Loucy (cell line): ENCODE data around the gene PIGR.

Source experiments
- H2AFZ ChIP-seq: fragments of 200-600 bp; sonication (generic); 2 replicates; pipeline ENCODE4 v1.6.0; 2016; ENCODE audit warnings: antibody characterized with exemption, mild to moderate bottlenecking, low read length, moderate library complexity
- H3F3A ChIP-seq: fragments of 200-600 bp; 2 replicates; pipeline ENCODE4 v1.6.0; 2016; ENCODE audit warnings: antibody characterized with exemption, low read depth, mild to moderate bottlenecking
- H3K27me3 ChIP-seq: fragments of 200-600 bp; sonication (generic); 2 replicates; pipeline ENCODE4 v1.6.1; 2014; ENCODE audit warnings: low read length, mild to moderate bottlenecking; ENCODE audit not compliant: insufficient read depth, poor library complexity, severe bottlenecking
- H3K36me3 ChIP-seq: fragments of 200-600 bp; sonication (generic); 2 replicates; pipeline ENCODE4 v1.6.1; 2016; ENCODE audit warnings: low read length; ENCODE audit not compliant: insufficient read depth
- H3K4me1 ChIP-seq: fragments of 200-600 bp; sonication (generic); 2 replicates; pipeline ENCODE4 v1.5.1; 2014; ENCODE audit warnings: low read length, mild to moderate bottlenecking; ENCODE audit not compliant: insufficient read depth, poor library complexity, severe bottlenecking
- H3K4me2 ChIP-seq: fragments of 200-600 bp; sonication (generic); 2 replicates; pipeline ENCODE4 v1.6.0; 2014; ENCODE audit warnings: antibody characterized with exemption, low read length, low read depth, mild to moderate bottlenecking; ENCODE audit not compliant: poor library complexity, severe bottlenecking
- H3K4me3 ChIP-seq: fragments of 200-600 bp; sonication (generic); 2 replicates; pipeline ENCODE4 v1.5.1; 2014; ENCODE audit warnings: low read length, mild to moderate bottlenecking, mixed read lengths; ENCODE audit not compliant: poor library complexity, severe bottlenecking
- H3K79me2 ChIP-seq: fragments of 200-600 bp; sonication (generic); 2 replicates; pipeline ENCODE4 v1.6.1; 2014; ENCODE audit warnings: low read length; ENCODE audit not compliant: insufficient read depth
- H3K9ac ChIP-seq: fragments of 200-600 bp; sonication (generic); 2 replicates; pipeline ENCODE4 v1.6.0; 2014; ENCODE audit warnings: mild to moderate bottlenecking, low read depth, low read length, moderate library complexity; ENCODE audit not compliant: poor library complexity, severe bottlenecking
- H3K9me2 ChIP-seq: fragments of 200-600 bp; sonication (generic); replicated peaks from 2 replicates; pipeline ENCODE4 v1.6.1; 2016; ENCODE audit warnings: low read depth, low read length, mixed read lengths
- H3K9me3 ChIP-seq: fragments of 200-600 bp; sonication (generic); 2 replicates; pipeline ENCODE4 v1.6.1; 2014; ENCODE audit warnings: mild to moderate bottlenecking, antibody characterized with exemption, low read length, low read depth; ENCODE audit not compliant: insufficient read depth
- H4K20me1 ChIP-seq: fragments of 200-600 bp; sonication (generic); 2 replicates; pipeline ENCODE4 v1.6.0; 2014; ENCODE audit warnings: antibody characterized with exemption, low read length, mild to moderate bottlenecking; ENCODE audit not compliant: insufficient read depth, poor library complexity, severe bottlenecking
- EZH2phosphoT487 ChIP-seq: fragments of 200-600 bp; IDR thresholded peaks from 2 replicates; pipeline ENCODE4 v1.6.1; 2018; ENCODE audit warnings: antibody characterized with exemption, mild to moderate bottlenecking, moderate library complexity, borderline replicate concordance
- TF ChIP-seq, protein P1 (sequence below): fragments of 200-600 bp; sonication (generic); conservative IDR thresholded peaks from 2 replicates; pipeline ENCODE4 v1.5.1; 2014; ENCODE audit warnings: mild to moderate bottlenecking, antibody characterized with exemption, low read length

PIGR gene

DNA sequence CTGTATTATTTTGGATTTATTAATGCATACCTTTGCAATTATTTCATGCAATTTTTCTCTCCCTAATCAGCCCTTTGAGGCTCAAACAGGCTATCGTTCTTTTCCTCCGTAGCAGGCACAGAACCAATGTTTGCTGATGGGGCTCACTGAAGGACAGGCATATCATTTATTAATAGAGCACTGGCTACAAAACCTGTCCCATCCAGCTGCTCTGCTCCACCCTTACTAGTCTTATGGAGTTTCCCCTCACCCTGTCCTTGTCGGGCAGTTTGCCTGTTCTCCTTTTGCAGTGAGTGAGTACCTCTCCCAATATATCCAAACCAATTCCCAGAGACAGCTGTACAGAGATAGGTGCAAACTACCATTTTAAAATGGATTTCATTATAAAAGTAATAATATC, 40.6 kb upstream of the PIGR start:
- Histone ChIP-seq H3F3A (no peaks in the 10 kb centered on the region), H3K36me3 (no peaks in the 10 kb centered on the region), H3K9me3 (no peaks in the 10 kb centered on the region), H3K4me1 (no peaks in the 10 kb centered on the region), H3K9me2 (no peaks in the 10 kb centered on the region), H3K4me3 (no peak overlapping the region), H3K79me2 (no peaks in the 10 kb centered on the region), H3K9ac (no peak overlapping the region), H3K27me3 (peaks cover 3% of the 10 kb centered on the region), H2AFZ (no peak overlapping the region), H3K4me2 (no peak overlapping the region), H4K20me1 (no peaks in the 10 kb centered on the region)
- TF ChIP-seq, protein P1, sequence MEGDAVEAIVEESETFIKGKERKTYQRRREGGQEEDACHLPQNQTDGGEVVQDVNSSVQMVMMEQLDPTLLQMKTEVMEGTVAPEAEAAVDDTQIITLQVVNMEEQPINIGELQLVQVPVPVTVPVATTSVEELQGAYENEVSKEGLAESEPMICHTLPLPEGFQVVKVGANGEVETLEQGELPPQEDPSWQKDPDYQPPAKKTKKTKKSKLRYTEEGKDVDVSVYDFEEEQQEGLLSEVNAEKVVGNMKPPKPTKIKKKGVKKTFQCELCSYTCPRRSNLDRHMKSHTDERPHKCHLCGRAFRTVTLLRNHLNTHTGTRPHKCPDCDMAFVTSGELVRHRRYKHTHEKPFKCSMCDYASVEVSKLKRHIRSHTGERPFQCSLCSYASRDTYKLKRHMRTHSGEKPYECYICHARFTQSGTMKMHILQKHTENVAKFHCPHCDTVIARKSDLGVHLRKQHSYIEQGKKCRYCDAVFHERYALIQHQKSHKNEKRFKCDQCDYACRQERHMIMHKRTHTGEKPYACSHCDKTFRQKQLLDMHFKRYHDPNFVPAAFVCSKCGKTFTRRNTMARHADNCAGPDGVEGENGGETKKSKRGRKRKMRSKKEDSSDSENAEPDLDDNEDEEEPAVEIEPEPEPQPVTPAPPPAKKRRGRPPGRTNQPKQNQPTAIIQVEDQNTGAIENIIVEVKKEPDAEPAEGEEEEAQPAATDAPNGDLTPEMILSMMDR: no peak

DNA sequence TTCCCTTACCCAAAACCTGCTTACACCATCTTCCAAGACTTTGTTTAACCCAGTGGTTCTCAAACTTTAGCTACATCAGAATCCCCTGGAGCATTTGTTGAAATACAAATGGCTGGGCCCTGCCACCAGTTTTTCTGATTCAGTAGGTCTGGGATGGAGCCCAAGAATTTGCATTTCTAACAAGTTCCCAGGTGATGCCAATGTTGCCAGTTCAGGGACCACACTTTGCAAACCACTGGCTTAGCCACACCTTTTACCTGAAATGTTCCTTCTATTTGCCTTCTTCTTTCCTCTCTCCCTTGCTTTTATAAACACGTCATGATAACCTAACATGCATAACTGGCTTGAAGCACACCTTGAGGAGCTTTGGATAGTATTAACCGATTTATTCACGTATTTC, 40.1 kb upstream of the PIGR start:
- no peaks in the 10 kb centered on the region for H3K4me1 ChIP-seq
- H3K4me3 ChIP-seq: no peak overlapping the region
- H4K20me1 ChIP-seq: no peaks in the 10 kb centered on the region
- H3K9ac ChIP-seq: no peak overlapping the region
- no peaks in the 10 kb centered on the region for H3K36me3 ChIP-seq
- TF ChIP-seq, protein P1: no peak
- no peak for TF ChIP-seq EZH2phosphoT487
- peaks cover 3% of the 10 kb centered on the region for H3K27me3 ChIP-seq
- H3K9me2 ChIP-seq: no peaks in the 10 kb centered on the region
- H3K79me2 ChIP-seq: no peaks in the 10 kb centered on the region
- H2AFZ ChIP-seq: no peak overlapping the region
- no peaks in the 10 kb centered on the region for H3K9me3 ChIP-seq
- H3K4me2 ChIP-seq: no peak overlapping the region
- no peaks in the 10 kb centered on the region for H3F3A ChIP-seq

DNA sequence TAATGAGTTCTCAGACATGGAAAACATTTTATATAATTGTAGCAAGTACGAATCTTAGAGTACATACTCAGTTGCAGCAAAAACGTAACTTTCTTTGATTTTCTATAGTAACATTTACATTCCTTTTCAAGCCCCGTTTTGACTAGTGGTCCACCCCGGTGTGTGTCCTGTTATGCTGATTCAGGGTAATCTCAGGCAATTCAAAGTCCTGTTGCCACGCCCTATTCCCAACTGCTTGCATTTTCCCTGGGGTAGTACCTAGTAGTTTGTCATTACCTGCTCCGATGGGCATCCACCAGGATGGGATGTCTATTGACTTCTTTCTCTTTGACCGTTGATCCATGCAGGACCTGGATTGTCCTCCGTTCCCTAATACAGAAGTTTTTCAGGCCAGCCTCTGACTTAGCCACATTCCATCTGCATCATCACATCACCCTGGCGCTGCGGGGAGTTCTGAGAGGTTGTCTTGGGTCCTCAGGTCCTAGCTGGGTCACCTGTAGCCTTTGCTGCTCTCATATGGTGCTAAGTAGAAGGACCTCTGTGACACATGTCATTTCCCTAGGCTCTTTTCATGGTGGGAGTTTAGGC, 39.0 kb upstream of the PIGR start:
- TF ChIP-seq EZH2phosphoT487: no peak
- TF ChIP-seq, protein P1: no peak
- Histone ChIP-seq H3K4me2 (no peak overlapping the region), H3K79me2 (no peaks in the 10 kb centered on the region), H3K27me3 (peaks cover 3% of the 10 kb centered on the region), H3K4me3 (no peak overlapping the region), H3K4me1 (no peaks in the 10 kb centered on the region), H3K9me2 (no peaks in the 10 kb centered on the region), H4K20me1 (no peaks in the 10 kb centered on the region), H3K36me3 (no peaks in the 10 kb centered on the region), H3K9ac (no peak overlapping the region), H3F3A (no peaks in the 10 kb centered on the region), H3K9me3 (no peaks in the 10 kb centered on the region), H2AFZ (no peak overlapping the region)
